Stomach (tissue), 4 donors: ENCODE measurements around the gene ADAM12.

Source experiments
- CTCF ChIP-seq, 7 experiments: fragments of 450-650 bp in 4 of 7; fragments of 200-600 bp in 3 of 7; sonication (generic) in 3 of 7; IDR thresholded peaks; one replicate each; pipeline ENCODE4 v1.5.1; 2016 to 2019; ENCODE audit warnings: antibody characterized with exemption in 7 of 7, control low read depth in 2 of 7, mild to moderate bottlenecking in 1 of 7
- EP300 ChIP-seq: sonication (generic); formaldehyde crosslinking; IDR thresholded peaks from one replicate; pipeline ENCODE4 v1.6.1; 2017; ENCODE audit warnings: antibody characterized with exemption
- POLR2A ChIP-seq, 4 donors: fragments of 450-650 bp; IDR thresholded peaks; one replicate each; pipeline ENCODE4 v1.6.1; 2016; ENCODE audit warnings: antibody characterized with exemption in 4 of 4, control low read depth in 2 of 4, mild to moderate bottlenecking in 1 of 4, moderate library complexity in 1 of 4
- POLR2AphosphoS5 ChIP-seq, 3 donors: sonication (generic); formaldehyde crosslinking; IDR thresholded peaks; one replicate each; pipeline ENCODE4 v1.6.1; 2016; ENCODE audit warnings: antibody characterized with exemption in 3 of 3

GRCh38 chr10:126352453-126352852, 35.8 kb downstream of the ADAM12 start:
- TF ChIP-seq CTCF (IDR thresholded peaks at IDR 0.05) = no peak
- no peak for TF ChIP-seq POLR2A (IDR thresholded peaks at IDR 0.05)
- no peak for TF ChIP-seq POLR2AphosphoS5 (IDR thresholded peaks at IDR 0.05)
- no peak for TF ChIP-seq EP300
